HG02571 (cell line): ENCODE results near the gene PPFIA1.

Experiments
- ATAC-seq: cut with Tn5 transposase; IDR thresholded peaks from one replicate; pipeline ENCODE4 v1.9.1; 2021; ENCODE audit warnings: mild to moderate bottlenecking, moderate library complexity; ENCODE audit not compliant: unreplicated experiment

PPFIA1 gene

DNA sequence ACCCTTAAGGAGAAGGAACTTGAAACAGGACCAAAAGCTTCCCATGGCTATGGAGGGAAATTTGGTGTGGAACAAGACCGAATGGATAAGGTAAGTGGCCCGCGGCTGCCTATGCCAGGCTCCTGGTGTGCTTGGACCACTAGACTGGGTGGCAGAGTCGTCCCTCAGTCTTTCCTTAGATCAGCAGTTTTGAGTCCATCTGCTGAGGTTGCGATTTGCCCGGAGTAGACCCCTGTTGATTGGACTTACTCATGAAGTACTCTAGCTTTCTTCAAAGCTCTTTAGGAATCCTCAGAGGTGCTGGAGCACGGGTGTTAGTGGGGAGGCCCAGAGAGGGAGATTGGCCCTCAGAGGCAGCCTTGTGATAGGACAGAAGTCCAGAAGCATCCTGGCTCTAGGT is 139.4 kb downstream of the PPFIA1 start:
- no peak for ATAC-seq

DNA sequence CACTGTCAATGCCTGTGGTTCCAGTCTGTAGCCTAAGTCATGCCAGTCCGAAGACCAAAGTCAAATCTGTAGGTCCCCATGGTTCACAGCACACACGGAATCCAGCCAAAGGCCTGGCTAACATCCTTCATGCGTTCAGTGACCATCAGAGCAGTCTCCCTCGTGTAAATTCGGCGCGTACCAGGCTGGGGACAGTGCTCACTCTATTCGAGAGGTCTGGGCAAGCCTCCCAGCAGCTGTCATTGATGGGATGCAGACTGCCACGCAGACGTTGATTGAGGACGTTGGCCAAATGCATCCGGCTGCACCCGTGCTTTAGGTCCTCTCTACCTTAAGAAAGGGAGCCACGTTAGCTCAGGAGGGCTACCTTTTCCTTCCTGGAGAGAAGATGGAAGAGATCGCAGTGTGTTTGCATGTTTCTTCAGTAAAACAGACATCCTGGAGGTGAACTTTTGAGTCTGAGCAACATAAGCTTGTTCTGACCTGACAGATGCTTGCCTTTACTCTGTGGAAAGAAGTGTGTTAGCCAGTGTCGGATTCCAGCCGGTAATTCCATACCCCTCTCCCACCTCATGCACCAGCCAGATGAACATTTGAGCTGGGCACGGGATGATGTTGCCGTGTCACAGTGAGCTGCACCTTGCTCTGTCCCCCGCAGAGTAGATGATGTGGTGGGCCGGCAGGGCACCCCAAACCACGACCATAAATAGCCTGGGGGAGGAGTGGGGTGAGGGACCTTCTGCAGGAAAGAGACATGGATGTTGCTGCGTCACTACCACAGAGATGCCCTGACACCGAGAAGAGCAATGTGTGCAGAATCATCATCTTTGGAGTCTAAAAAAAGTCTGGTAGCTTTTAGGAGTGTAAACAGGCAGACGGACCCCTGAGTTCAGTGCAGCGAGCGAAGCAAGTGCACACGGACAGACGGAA is 140.1 kb downstream of the PPFIA1 start:
- no peak for ATAC-seq

DNA sequence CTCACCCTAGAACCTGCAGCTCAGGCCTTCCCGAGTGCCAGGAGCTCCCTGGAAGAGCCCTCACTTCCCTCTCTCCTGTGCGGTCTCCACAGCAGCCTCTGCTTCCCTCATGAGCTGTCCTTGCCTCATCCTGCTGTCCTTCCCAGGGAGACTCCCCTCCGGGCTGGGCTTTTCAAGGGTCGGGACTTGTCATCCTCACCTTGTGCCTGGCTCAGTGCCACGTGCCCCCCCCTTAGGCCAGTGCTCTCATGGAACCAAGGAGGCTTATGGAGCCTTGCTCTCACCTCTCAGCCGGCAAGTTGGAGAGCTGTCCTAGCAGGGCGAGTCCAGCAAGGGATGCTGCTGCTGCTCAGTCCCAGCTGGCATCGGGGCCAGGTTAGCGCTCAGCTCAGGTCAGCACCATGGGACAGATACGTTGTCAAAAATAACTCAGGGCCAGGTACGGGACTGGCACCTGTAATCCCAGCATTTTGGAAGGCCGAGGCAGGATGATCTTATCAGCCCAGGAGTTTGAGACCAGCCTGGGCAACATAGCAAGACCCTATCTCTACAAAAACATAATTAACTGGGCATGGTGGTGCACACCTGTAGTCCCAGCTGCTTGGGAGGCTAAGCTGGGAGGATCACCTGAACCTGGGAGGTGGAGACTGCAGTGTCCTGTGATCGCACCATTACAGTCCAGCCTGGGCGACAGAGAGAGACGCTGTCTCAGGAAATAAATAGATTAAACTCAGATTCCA is 141.4 kb downstream of the PPFIA1 start:
- no peak for ATAC-seq

DNA sequence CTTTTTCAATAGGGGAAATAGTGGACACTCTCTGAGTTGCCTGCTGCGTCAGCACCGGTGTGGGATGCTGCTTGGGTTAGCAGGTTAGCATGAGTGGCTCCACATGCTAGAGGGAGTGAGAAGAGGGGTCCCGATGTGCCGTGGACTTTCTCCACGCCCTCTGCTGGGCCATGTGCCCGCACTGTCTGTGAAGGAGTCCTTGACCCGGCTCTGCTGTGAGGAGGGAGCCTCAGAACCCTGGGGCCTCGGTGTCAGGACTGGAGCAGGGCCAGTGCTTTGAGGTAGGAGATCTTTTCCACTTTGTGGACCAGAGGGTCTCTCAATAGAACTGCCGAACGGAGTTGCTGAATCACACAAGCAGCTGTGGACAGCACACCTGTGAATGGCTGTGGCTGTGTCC is 142.7 kb downstream of the PPFIA1 start:
- ATAC-seq, result no peak

DNA sequence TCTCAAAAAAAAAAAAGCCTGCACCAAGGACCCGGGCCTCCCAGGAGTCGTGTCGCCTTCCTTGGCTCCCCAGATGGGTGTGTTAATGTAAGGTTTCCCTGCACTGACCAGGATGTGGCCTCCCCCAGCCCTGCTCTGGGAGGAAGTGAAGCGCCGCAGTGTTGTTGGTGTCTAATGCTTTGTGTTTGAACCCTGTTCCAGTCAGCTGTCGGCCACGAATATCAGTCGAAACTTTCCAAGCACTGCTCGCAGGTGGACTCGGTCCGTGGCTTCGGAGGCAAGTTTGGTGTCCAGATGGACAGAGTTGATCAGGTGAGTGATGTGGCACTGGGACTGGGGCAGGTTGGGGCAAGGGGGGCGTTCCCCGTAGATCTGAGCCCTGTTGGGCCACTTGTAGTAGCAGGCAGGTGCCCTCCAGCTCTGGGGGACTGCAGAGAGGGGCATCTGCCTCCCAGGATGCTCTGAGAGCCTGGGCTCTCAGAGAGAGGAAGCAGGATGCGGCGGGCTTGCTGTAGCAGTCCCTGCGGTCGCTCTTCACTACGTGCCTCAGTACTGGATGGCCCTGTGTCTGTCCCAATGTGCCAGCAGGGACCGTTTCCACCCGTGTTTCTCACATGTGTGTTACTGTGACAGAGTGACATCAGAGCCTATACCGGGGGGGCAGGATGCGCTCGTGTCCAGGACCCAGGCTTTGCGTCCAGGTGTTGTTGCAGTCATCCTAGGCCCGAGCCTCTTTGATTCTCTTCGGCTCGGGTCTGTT is 144.0 kb downstream of the PPFIA1 start:
- no peak for ATAC-seq

DNA sequence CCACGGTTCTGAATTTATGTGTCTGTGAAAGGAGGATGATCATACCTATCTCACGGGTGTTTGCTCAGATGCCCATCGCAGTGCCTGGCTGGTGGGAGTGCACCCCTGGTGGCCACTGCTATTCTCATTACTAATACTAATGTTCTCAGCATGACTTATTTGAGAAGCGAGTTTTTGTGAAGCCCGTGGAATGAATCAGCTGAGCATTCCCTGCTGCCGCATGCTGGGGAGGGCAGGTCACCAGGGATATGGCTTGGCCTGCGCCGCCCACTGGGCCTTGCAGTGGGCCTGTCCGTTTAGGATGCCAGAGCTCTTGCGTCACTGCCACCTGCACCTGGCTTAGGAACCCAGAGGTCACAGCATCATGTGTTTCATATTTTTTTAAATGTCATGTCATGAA is 144.7 kb downstream of the PPFIA1 start:
- no peak for ATAC-seq

DNA sequence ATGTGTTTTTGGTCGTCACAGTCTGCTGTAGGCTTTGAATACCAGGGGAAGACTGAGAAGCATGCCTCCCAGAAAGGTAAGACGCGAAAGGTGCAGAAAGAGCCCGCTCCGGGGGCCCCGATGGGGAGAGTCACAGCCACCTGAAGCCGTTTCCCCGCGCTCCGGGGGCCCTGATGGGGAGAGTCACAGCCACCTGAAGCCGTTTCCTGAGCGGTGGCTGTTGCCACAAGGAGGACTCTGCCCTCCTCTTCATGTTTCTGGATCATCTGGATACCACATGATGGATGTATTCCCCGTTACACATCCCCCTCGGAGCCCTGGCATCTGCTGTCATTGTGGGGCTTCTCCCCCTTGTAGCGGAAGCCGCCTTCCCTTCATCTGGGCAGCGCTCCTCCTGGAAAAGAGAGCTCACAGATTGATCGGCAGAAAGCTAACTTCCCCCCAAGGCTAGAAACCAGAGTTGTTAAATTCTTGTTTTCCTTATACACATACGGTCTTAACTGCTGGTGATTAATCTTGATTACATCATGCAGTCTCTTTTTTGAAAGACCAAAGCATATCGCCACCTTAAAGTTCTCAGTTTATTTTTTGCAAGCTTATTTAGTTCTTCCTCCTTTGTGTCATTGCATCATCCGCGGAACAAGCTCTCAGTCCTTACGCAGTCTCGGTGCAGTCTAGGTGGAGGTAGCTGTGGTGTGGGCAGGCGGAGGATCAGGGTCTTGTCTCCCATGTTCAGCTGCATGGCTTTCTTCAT is 145.3 kb downstream of the PPFIA1 start:
- no peak for ATAC-seq

DNA sequence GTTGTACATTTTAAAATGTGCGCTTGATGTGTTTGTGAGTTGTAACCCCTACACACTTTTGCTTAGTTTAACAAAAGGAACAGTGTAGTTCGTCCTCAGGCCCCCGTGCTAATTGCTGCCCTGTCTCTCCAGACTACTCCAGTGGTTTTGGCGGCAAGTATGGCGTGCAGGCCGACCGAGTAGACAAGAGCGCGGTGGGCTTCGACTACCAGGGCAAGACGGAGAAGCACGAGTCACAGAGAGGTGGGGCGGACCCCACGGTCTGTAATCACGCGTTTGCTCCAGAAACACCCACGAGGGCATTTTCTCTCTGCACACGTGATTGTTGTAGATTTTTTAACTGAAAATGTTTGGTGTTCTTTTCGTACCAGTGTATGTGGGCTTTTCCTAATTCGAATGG is 146.4 kb downstream of the PPFIA1 start:
- no peak for ATAC-seq

DNA sequence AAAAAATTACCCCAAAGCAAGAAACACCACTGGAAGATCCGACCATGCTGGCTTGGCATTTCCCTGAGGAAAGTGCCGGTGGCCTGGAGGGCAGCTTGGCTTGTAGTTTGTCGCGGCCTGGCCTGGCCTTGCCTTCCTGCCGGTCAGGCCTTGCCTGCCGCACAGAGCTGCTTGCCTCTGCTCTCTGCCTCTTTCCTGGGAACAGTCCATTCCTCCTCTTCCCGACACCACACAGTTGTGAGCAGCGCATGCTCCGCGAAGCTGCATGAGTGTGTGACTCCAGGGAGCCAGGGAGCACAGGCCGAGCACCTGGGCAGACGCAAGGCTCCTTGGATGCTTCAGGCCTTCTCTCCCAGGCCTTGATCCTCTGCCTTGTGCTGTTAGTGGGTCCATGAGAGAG is 147.6 kb downstream of the PPFIA1 start:
- ATAC-seq, result no peak

DNA sequence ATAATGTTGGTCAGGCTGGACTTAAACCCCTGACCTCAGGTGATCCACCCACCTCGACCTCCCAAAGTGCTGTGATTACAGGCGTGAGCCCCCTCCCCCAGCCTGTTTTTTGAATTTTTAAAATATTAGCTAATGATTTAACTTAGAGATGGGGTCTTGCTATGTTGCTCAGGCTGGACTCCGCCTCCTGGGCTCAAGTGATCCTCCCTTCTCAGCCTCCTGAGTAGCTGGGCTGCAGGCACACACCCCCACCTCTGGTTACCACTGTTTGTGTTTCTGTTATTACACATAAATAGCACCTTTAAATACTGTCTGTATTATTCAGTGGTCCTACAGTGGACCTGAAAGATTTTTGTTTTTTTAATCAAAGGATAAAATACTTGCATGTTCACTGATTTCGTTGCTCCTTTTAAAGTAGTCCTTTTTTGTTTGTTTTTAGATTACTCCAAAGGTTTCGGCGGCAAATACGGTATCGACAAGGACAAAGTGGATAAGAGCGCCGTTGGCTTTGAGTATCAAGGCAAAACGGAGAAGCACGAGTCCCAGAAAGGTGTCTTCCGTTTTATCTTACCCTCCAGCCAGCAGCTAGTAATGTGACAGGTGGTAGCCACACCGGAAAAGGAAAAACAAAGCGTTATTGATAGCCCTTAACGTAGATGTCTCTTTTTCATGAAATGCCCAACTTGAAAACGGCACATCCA is 149.0 kb downstream of the PPFIA1 start:
- no peak for ATAC-seq

DNA sequence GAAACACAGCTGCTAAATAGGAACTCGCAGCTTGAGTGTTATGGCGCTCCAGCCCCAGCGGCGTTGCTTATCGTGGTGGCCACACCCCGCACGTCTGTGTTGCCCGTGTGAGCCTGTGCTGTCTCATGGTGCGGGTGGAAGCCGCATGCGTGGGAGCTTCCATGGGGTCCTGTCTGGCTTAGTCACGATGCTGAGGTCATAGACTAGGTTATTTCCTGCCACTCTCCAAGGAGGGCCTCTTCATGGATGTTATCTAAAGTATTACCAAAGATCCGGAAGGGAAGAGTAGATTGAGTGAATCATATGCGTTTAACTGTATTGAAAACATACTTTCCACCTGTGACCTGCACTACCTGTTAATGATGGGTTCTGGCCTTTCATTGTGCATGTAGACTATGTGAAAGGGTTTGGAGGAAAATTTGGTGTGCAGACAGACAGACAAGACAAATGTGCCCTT is 149.5 kb downstream of the PPFIA1 start:
- no peak for ATAC-seq

DNA sequence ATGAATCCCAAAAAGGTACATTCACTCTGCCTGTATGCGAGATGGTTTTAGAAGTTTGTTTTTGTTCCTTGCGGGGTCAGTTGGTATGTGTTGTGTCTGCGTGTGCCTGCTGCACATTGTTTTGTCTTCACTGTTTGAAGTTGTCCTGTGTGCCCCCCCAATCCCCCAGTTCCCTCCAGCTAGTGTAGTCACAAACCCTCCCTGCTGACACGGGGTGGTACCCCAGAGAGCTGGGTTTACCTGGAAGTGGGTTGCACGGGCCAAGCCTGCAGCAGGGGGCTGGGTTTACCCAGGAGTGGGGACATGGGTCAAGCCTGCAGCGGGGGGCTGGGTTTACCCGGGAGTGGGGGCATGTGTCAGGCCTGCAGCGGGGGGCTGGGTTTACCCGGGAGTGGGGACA is 150.0 kb downstream of the PPFIA1 start:
- no peak for ATAC-seq

DNA sequence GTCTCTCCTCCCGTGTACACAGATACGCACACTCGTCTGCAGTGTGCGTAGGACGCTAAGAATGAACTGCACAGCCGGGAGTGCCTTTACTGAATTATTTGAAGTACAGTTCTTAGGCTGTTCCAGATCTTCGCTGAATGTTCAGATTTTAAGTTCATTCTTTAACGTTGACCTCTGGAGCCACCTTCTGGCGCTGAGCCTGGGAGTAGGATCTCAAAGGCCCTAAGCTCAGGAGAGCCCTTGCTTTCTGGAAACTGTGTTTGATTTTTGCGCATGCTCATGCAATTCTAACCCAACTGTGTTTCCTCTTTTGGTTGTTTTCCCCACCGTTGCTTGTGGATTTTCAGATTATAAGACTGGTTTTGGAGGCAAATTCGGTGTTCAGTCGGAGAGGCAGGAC is 150.6 kb downstream of the PPFIA1 start:
- ATAC-seq, result no peak

DNA sequence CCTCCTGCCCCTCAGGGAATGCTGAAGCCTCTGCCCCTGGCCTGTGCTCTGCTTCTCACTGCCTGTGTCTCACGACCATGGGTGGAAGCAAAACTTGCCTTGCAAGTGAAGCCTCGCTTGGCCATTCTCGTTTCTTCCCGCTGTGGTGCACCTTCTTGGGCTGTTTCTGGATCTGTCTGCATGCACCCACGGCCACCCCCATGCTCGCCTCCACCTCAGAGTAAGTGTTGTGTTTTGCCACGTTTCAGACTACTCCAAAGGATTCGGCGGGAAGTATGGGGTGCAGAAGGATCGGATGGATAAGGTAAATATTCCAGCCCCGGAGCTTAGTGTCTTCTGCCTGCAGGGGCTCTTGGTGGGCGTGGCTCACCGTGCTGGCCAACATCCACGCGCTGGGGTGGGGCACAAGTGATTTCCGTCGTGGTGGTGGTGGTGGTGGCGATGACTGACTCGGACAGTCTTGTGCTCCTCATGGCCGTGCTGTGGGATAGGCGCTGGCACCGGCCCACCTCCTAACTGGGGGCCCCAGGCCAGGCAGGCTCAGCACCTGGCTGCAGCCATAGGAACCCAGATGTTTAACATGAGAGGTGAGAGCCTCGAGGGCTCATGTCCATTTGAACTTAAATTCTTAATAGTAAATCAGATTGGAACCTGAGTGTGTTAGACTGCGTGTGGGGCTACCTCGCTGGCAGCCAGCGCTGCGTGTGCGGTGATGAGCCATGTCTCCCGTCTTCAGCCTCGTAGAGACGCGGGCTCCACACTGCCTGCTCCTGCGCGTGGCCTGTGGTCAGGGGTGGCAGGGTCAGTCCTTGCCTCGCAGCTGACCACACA is 152.4 kb downstream of the PPFIA1 start:
- no peak for ATAC-seq

DNA sequence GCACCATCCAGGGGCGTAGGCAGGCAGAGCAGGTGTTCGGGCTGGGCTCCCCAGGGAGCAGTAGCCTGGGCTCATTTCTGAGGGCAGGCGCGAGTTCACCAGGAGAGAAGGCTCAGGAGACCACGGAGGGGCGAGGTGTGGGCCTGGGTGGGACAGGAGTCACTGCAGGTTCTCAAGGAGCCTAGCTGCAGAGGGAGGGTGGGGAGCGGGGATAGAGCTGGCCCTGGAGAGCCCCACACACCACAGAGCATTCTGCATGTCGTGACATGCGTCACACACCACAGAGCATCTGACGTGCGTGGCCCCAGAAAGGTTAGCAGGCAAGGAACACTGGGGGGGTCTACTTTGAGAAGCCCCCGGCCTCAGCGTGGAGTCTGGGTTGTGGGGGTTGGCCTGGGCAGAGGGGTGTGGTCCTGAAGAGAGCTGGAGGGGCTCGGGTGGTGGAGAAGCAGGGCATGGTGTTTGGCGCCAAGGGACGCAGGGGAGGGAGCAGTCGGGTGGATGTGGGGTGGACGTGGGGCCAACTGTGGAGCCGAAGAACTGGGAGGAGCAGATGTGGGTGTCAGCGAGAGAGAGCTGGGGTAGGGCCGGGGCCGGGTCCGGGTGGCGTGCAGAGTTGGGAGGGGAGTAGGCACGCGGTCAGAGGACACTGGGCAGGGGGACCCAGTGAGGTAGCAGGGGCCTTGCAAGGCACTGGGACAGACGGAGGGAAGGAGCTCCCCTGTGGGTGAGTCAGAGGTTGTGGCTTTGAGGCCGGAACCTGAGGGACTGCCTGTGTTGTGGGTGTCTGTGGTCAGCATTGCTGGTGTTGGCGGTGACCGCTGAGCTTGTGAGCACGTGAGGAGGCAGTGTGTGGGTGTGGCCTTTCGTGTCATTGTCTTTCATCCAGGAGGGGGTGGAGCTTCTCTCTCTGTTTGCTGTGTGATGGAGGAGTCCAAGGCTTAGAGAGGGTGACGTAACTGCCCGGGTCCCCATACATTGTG is 153.3 kb downstream of the PPFIA1 start:
- no peak for ATAC-seq

DNA sequence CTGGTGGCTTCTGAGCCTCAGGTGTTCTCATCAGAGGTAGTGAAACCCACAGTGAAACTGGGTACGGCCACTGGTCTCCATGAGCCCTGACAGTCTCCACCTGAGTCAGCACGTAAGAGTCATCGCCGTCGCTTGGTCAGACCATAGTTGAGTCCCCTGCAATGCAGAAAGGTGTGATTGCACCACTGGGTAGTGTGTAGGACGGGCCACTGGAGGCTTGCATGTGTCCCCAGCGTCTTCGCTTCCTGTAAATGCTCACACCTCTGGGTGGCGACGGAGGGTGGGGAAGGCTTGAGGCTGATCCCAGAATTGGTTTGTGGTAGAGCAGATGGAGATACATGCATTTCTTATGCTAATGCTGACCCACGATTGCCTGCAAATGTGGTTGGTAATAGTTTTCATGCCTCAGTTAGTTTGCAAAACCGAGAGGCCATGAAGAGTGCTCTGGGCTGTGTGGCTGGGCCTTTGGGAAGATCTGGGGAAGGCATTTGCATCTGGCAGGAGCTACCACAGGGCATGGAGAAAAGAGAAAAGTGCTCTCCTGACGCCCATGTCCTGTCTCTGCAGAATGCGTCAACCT is 154.4 kb downstream of the PPFIA1 start:
- ATAC-seq, result no peak

DNA sequence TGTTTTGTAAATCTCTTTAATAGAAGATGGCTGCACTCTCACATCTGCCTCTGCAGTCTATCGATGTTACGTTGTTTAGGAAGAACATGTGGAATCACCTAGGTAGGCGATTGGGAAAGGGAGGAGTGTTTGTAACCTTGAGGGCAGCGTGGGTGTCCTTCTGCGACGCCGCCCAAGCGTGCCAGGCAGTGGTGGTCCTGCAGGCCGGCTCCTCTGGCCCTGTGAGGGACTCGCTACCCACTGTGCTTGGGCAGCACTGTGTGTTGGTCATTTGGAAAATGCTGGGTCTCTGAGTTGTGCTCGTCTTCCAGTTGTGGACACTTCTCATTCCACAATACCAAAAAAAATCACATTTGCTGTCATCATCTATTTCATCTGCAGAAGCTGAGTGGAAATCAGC is 156.9 kb downstream of the PPFIA1 start:
- ATAC-seq, result no peak
